Liver (tissue), 3 donors: ENCODE data around the gene NRF1.

Experiments
- EGR1 ChIP-seq, 2 donors: IDR thresholded peaks; 2 replicates each; pipeline ENCODE4 v1.6.1; 2016 to 2018; ENCODE audit warnings: antibody characterized with exemption in 2 of 2, low read depth in 2 of 2
- FOXA1 ChIP-seq: IDR thresholded peaks from 2 replicates; pipeline ENCODE4 v1.6.1; 2016; ENCODE audit warnings: antibody characterized with exemption
- FOXA2 ChIP-seq: IDR thresholded peaks from 2 replicates; pipeline ENCODE4 v1.6.1; 2016; ENCODE audit warnings: antibody characterized with exemption
- GABPA ChIP-seq, 2 donors: IDR thresholded peaks in 1 of 2; conservative IDR thresholded peaks in 1 of 2; 2 replicates each; pipeline ENCODE4 v1.6.1; 2016; ENCODE audit warnings: antibody characterized with exemption in 2 of 2, mild to moderate bottlenecking in 1 of 2, moderate library complexity in 1 of 2
- JUND ChIP-seq, 2 donors: IDR thresholded peaks; 2 replicates each; pipeline ENCODE4 v1.6.1; 2016; ENCODE audit warnings: antibody characterized with exemption in 2 of 2
- MAX ChIP-seq: IDR thresholded peaks from 2 replicates; pipeline ENCODE4 v1.6.1; 2016; ENCODE audit warnings: antibody characterized with exemption
- REST ChIP-seq: IDR thresholded peaks from 2 replicates; pipeline ENCODE4 v1.6.1; 2016; ENCODE audit warnings: antibody characterized with exemption, mild to moderate bottlenecking
- SP1 ChIP-seq: IDR thresholded peaks from 2 replicates; pipeline ENCODE4 v1.6.1; 2018; ENCODE audit warnings: antibody characterized with exemption, mild to moderate bottlenecking
- YY1 ChIP-seq: IDR thresholded peaks from 2 replicates; pipeline ENCODE4 v1.6.1; 2016; ENCODE audit warnings: antibody characterized with exemption, mild to moderate bottlenecking
- TF ChIP-seq, protein P1 (sequence below): fragments of 150-350 bp; IDR thresholded peaks from 2 replicates; pipeline ENCODE4 v1.5.1; 2017; ENCODE audit warnings: improper control_type of control experiment, low read depth, low read length; ENCODE audit not compliant: missing input control
- TF ChIP-seq, protein P2 (sequence below): IDR thresholded peaks from 2 replicates; pipeline ENCODE4 v1.6.1; 2016; ENCODE audit warnings: antibody characterized with exemption
- donor health status: healthy.
- donor health status: healthy.

- TF ChIP-seq, protein P1, sequence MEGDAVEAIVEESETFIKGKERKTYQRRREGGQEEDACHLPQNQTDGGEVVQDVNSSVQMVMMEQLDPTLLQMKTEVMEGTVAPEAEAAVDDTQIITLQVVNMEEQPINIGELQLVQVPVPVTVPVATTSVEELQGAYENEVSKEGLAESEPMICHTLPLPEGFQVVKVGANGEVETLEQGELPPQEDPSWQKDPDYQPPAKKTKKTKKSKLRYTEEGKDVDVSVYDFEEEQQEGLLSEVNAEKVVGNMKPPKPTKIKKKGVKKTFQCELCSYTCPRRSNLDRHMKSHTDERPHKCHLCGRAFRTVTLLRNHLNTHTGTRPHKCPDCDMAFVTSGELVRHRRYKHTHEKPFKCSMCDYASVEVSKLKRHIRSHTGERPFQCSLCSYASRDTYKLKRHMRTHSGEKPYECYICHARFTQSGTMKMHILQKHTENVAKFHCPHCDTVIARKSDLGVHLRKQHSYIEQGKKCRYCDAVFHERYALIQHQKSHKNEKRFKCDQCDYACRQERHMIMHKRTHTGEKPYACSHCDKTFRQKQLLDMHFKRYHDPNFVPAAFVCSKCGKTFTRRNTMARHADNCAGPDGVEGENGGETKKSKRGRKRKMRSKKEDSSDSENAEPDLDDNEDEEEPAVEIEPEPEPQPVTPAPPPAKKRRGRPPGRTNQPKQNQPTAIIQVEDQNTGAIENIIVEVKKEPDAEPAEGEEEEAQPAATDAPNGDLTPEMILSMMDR = no peak
- no peak for TF ChIP-seq SP1
- TF ChIP-seq YY1 = no peak
- TF ChIP-seq FOXA2 = no peak
- TF ChIP-seq GABPA (IDR thresholded peaks at IDR 0.05 in 1 of 2, conservative IDR thresholded peaks at IDR 0.05 in 1 of 2) = no peak
- no peak for TF ChIP-seq FOXA1
- no peak for TF ChIP-seq MAX
- TF ChIP-seq, protein P2, sequence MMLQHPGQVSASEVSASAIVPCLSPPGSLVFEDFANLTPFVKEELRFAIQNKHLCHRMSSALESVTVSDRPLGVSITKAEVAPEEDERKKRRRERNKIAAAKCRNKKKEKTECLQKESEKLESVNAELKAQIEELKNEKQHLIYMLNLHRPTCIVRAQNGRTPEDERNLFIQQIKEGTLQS = no peak
- no peak for TF ChIP-seq REST
- no peak for TF ChIP-seq JUND (IDR thresholded peaks at IDR 0.05)
- no peak for TF ChIP-seq EGR1 (IDR thresholded peaks at IDR 0.05; ENCODE audit: low read depth in 2 of 2)
Measured at GRCh38 chr7:129677796-129678195, 66.3 kb downstream of the NRF1 start.
